ENCODE results near the gene AJUBA.
"Not testable (repeated sequence)": the region's sequence is repeated elsewhere in the genome, so short reads cannot be mapped to it uniquely, and the experiment has no call there.

AJUBA gene

DNA sequence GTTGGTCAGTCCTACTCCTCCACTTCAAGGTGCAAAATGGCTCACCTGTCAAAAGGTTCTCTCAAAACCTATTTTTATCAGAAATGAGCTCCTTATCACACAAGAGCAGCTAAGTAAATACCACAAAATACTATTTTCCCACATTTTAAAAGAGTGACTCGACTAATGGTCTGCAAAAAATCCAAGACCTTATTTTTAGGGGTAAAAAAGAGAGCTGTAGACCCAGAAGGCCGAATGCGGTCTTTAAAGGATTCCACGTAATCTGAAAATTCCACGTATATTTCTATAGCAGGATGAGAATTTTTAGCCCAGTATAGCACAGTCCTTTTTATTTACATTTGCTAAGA is 23.8 kb upstream of the AJUBA start:
- Histone ChIP-seq H3K9me3 (ENCODE audit: control insufficient read depth, insufficient read depth, low read depth, low read length) (no peaks in the 10 kb centered on the region), H3K4me3 (ENCODE audit: low read depth, low read length) (peak overlapping the region; percentile 76), H3K4me1 (ENCODE audit: control insufficient read depth, insufficient read depth, low read length) (peaks cover 15% of the 10 kb centered on the region), H3K27ac (ENCODE audit: low read depth, low read length) (peak overlapping the region; percentile 92; the same call in 1 of the 2 replicates), H3K9ac (ENCODE audit: low read length) (peak overlapping the region; percentile 93), H3K27me3 (ENCODE audit: control insufficient read depth, insufficient read depth, low read length) (no peaks in the 10 kb centered on the region), H3K36me3 (ENCODE audit: control insufficient read depth, insufficient read depth, low read length) (no peaks in the 10 kb centered on the region)

- Histone ChIP-seq H3K9me3 (ENCODE audit: control insufficient read depth, insufficient read depth, low read depth, low read length) (no peaks in the 10 kb centered on the region), H3K36me3 (ENCODE audit: control insufficient read depth, insufficient read depth, low read length) (no peaks in the 10 kb centered on the region), H3K9ac (ENCODE audit: low read length) (no peak overlapping the region), H3K4me3 (ENCODE audit: low read depth, low read length) (peak overlapping the region; percentile 76; the same call in 1 of the 2 replicates), H3K27me3 (ENCODE audit: control insufficient read depth, insufficient read depth, low read length) (no peaks in the 10 kb centered on the region), H3K27ac (ENCODE audit: low read depth, low read length) (no peak overlapping the region), H3K4me1 (ENCODE audit: control insufficient read depth, insufficient read depth, low read length) (peaks cover 15% of the 10 kb centered on the region)
Observed at GRCh38 chr14:23005451-23006187, 23.3 kb upstream of the AJUBA start.

DNA sequence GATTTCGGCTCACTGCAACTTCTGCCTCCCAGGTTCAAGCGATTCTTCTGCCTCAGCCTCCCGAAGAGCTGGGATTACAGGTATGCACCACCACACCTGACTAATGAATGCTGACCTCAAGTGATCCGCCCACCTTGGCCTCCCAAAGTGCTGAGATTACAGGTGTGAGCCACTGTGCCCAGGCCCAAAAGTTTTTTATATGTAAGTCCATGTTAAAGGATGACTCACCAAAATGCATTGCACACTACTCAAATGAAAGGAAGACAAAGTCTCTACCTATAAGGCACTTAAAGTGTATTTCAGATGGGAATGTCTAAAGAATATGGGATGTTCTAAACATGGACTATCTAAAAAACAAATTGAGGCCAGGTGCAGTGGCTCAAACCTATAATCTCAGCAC is 21.9 kb upstream of the AJUBA start:
- not testable (repeated sequence) for H3K4me3 ChIP-seq (ENCODE audit: low read depth, low read length); H3K9ac ChIP-seq (ENCODE audit: low read length); H3K27ac ChIP-seq (ENCODE audit: low read depth, low read length); H3K27me3 ChIP-seq (ENCODE audit: control insufficient read depth, insufficient read depth, low read length); H3K36me3 ChIP-seq (ENCODE audit: control insufficient read depth, insufficient read depth, low read length); H3K9me3 ChIP-seq (ENCODE audit: control insufficient read depth, insufficient read depth, low read depth, low read length)
- peaks cover 10% of the 10 kb centered on the region for H3K4me1 ChIP-seq (ENCODE audit: control insufficient read depth, insufficient read depth, low read length)

- Histone ChIP-seq H3K9ac (ENCODE audit: low read length) (no peak overlapping the region), H3K27me3 (ENCODE audit: control insufficient read depth, insufficient read depth, low read length) (no peaks in the 10 kb centered on the region), H3K27ac (ENCODE audit: low read depth, low read length) (no peak overlapping the region), H3K4me1 (ENCODE audit: control insufficient read depth, insufficient read depth, low read length) (peaks cover 10% of the 10 kb centered on the region), H3K9me3 (ENCODE audit: control insufficient read depth, insufficient read depth, low read depth, low read length) (no peaks in the 10 kb centered on the region), H3K36me3 (ENCODE audit: control insufficient read depth, insufficient read depth, low read length) (no peaks in the 10 kb centered on the region), H3K4me3 (ENCODE audit: low read depth, low read length) (no peak overlapping the region)
Observed at GRCh38 chr14:23002592-23002991, 20.2 kb upstream of the AJUBA start.

GRCh38 chr14:23000860-23001259 is 18.5 kb upstream of the AJUBA start:
- no peak overlapping the region for H3K4me3 ChIP-seq (ENCODE audit: low read depth, low read length)
- H3K27ac ChIP-seq (ENCODE audit: low read depth, low read length), result no peak overlapping the region
- no peaks in the 10 kb centered on the region for H3K36me3 ChIP-seq (ENCODE audit: control insufficient read depth, insufficient read depth, low read length)
- H3K9me3 ChIP-seq (ENCODE audit: control insufficient read depth, insufficient read depth, low read depth, low read length), result no peaks in the 10 kb centered on the region
- H3K27me3 ChIP-seq (ENCODE audit: control insufficient read depth, insufficient read depth, low read length), result no peaks in the 10 kb centered on the region
- no peak overlapping the region for H3K9ac ChIP-seq (ENCODE audit: low read length)
- H3K4me1 ChIP-seq (ENCODE audit: control insufficient read depth, insufficient read depth, low read length), result peaks cover 2% of the 10 kb centered on the region; the same call in 1 of the 2 replicates

DNA sequence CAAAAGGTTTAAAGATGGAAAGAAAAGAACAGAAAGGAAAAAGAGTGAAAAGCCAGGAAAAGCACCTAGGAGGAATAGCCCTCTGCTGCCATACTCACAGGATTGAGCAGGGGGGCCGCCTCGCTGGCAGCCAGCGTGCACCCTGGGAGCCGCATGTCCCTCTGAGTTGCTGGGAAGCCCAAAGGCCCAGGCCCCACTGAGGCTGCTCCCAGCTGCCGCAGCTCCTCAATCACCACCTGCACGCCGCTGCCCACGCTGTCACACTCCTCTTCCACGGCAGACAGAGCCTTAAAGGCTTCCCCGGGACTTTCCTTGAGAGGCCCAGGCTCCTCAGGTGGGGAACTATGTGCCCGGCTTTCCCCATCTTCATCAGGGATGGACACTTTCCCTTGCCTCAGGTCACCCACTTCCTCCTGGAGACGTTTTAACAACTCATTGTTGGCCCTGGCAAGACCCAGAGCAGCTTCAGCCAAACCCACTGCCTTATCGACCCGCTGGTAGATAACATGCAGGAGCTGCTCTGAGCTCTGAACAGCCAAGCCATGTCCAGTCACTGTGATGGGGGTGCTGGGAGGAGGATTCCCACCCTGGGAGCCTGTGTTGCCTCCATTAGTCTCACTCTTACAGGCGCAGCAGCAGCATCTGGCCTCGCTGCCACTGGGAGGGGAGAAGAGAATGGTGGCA is 16.1 kb upstream of the AJUBA start:
- H3K9me3 ChIP-seq (ENCODE audit: control insufficient read depth, insufficient read depth, low read depth, low read length), result no peaks in the 10 kb centered on the region
- no peak overlapping the region for H3K27ac ChIP-seq (ENCODE audit: low read depth, low read length)
- H3K9ac ChIP-seq (ENCODE audit: low read length), result no peak overlapping the region
- no peaks in the 10 kb centered on the region for H3K36me3 ChIP-seq (ENCODE audit: control insufficient read depth, insufficient read depth, low read length)
- H3K4me3 ChIP-seq (ENCODE audit: low read depth, low read length), result no peak overlapping the region
- no peaks in the 10 kb centered on the region for H3K27me3 ChIP-seq (ENCODE audit: control insufficient read depth, insufficient read depth, low read length)
- H3K4me1 ChIP-seq (ENCODE audit: control insufficient read depth, insufficient read depth, low read length), result peaks cover 5% of the 10 kb centered on the region; the same call in 1 of the 2 replicates

- H3K9me3 ChIP-seq (ENCODE audit: control insufficient read depth, insufficient read depth, low read depth, low read length), result no peaks in the 10 kb centered on the region
- no peaks in the 10 kb centered on the region for H3K27me3 ChIP-seq (ENCODE audit: control insufficient read depth, insufficient read depth, low read length)
- H3K9ac ChIP-seq (ENCODE audit: low read length), result no peak overlapping the region
- H3K36me3 ChIP-seq (ENCODE audit: control insufficient read depth, insufficient read depth, low read length), result no peaks in the 10 kb centered on the region
- H3K4me3 ChIP-seq (ENCODE audit: low read depth, low read length), result no peak overlapping the region
- H3K27ac ChIP-seq (ENCODE audit: low read depth, low read length), result no peak overlapping the region
- H3K4me1 ChIP-seq (ENCODE audit: control insufficient read depth, insufficient read depth, low read length), result peaks cover 5% of the 10 kb centered on the region; the same call in 1 of the 2 replicates
Observed at GRCh38 chr14:22997676-22998323, 15.4 kb upstream of the AJUBA start.

- H3K9me3 ChIP-seq (ENCODE audit: control insufficient read depth, insufficient read depth, low read depth, low read length), result no peaks in the 10 kb centered on the region
- H3K27ac ChIP-seq (ENCODE audit: low read depth, low read length), result no peak overlapping the region
- no peak overlapping the region for H3K9ac ChIP-seq (ENCODE audit: low read length)
- no peaks in the 10 kb centered on the region for H3K27me3 ChIP-seq (ENCODE audit: control insufficient read depth, insufficient read depth, low read length)
- no peak overlapping the region for H3K4me3 ChIP-seq (ENCODE audit: low read depth, low read length)
- no peaks in the 10 kb centered on the region for H3K36me3 ChIP-seq (ENCODE audit: control insufficient read depth, insufficient read depth, low read length)
- peaks cover 5% of the 10 kb centered on the region; the same call in 1 of the 2 replicates for H3K4me1 ChIP-seq (ENCODE audit: control insufficient read depth, insufficient read depth, low read length)
Observed at GRCh38 chr14:22996768-22997654, 14.7 kb upstream of the AJUBA start.

- Histone ChIP-seq H3K4me3 (ENCODE audit: low read depth, low read length) (no peak overlapping the region), H3K9me3 (ENCODE audit: control insufficient read depth, insufficient read depth, low read depth, low read length) (no peaks in the 10 kb centered on the region), H3K27ac (ENCODE audit: low read depth, low read length) (no peak overlapping the region), H3K27me3 (ENCODE audit: control insufficient read depth, insufficient read depth, low read length) (no peaks in the 10 kb centered on the region), H3K4me1 (ENCODE audit: control insufficient read depth, insufficient read depth, low read length) (peaks cover 5% of the 10 kb centered on the region; the same call in 1 of the 2 replicates), H3K36me3 (ENCODE audit: control insufficient read depth, insufficient read depth, low read length) (no peaks in the 10 kb centered on the region), H3K9ac (ENCODE audit: low read length) (no peak overlapping the region)
Observed at GRCh38 chr14:22995889-22996625, 13.7 kb upstream of the AJUBA start.

- no peak overlapping the region for H3K4me3 ChIP-seq (ENCODE audit: low read depth, low read length)
- no peaks in the 10 kb centered on the region for H3K9me3 ChIP-seq (ENCODE audit: control insufficient read depth, insufficient read depth, low read depth, low read length)
- H3K27me3 ChIP-seq (ENCODE audit: control insufficient read depth, insufficient read depth, low read length), result no peaks in the 10 kb centered on the region
- peaks cover 5% of the 10 kb centered on the region; the same call in 1 of the 2 replicates for H3K4me1 ChIP-seq (ENCODE audit: control insufficient read depth, insufficient read depth, low read length)
- H3K9ac ChIP-seq (ENCODE audit: low read length), result no peak overlapping the region
- no peak overlapping the region for H3K27ac ChIP-seq (ENCODE audit: low read depth, low read length)
- H3K36me3 ChIP-seq (ENCODE audit: control insufficient read depth, insufficient read depth, low read length), result no peaks in the 10 kb centered on the region
Observed at GRCh38 chr14:22994762-22995275, 12.5 kb upstream of the AJUBA start.
